Esophagus (tissue), 2 donors: ENCODE measurements around the gene ATG16L2. TPM values are rescaled to one million over a fixed set of nuclear protein-coding genes. Genes with fewer than 3 reads are reported as not detected.

Experiments
- H3K27ac ChIP-seq, 2 donors: one replicate each; pipeline ENCODE4 v1.5.1; 2013; ENCODE audit warnings: low read depth in 2 of 2, mild to moderate bottlenecking in 2 of 2, inconsistent platforms in 1 of 2, low read length in 1 of 2, moderate library complexity in 1 of 2
- H3K27me3 ChIP-seq, 2 donors: one replicate each; pipeline ENCODE4 v1.6.1; 2013; ENCODE audit warnings: low read length in 2 of 2, control low read depth in 1 of 2, mild to moderate bottlenecking in 1 of 2; ENCODE audit not compliant: insufficient read depth in 2 of 2, control insufficient read depth in 1 of 2
- H3K36me3 ChIP-seq, 2 donors: one replicate each; pipeline ENCODE4 v1.6.1; 2013; ENCODE audit warnings: low read length in 1 of 2; ENCODE audit not compliant: control insufficient read depth in 2 of 2, insufficient read depth in 2 of 2
- H3K4me1 ChIP-seq, 2 donors: one replicate each; pipeline ENCODE4 v1.6.1; 2013; ENCODE audit warnings: low read length in 1 of 2; ENCODE audit not compliant: control insufficient read depth in 2 of 2, insufficient read depth in 2 of 2
- H3K4me3 ChIP-seq, 2 donors: one replicate each; pipeline ENCODE4 v1.5.1; 2013; ENCODE audit warnings: low read length in 2 of 2, mild to moderate bottlenecking in 2 of 2, low read depth in 1 of 2, moderate library complexity in 1 of 2
- H3K9me3 ChIP-seq, 2 donors: one replicate each; pipeline ENCODE4 v1.6.1; 2013; ENCODE audit warnings: mild to moderate bottlenecking in 2 of 2, low read depth in 1 of 2, low read length in 1 of 2, moderate library complexity in 1 of 2; ENCODE audit not compliant: control insufficient read depth in 2 of 2, insufficient read depth in 1 of 2
- WGBS, 2 donors: extraction: QIAGEN DNeasy Blood & Tissue Kit; methylation state at CpG; one replicate each; pipeline ENCODE4 v1.1.7; 2013; 5-methylcytosine and 5-hydroxymethylcytosine counted together
- polyA plus RNA-seq, 2 donors: library from polyadenylated mRNA; stranded (reverse); fragments of 200-250 nt; gene quantifications; one replicate each; pipeline ENCODE4 v1.2.3, GENCODE V29; 2013
- donor health status: healthy with polysubstance abuse.
- donor health status: Bipolar disorder and iron deficiency.

Gene ATG16L2
- polyA plus RNA-seq, 2 donors, result 27.4 to 85.3 TPM

- H3K4me3 ChIP-seq, result no peak overlapping the region
- H3K9me3 ChIP-seq, result no peaks in the 10 kb centered on the region
- H3K4me1 ChIP-seq, result peaks cover 5 to 10% of the 10 kb centered on the region in 2 donors
- H3K27ac ChIP-seq, result no peak overlapping the region
- no peaks in the 10 kb centered on the region for H3K27me3 ChIP-seq
- H3K36me3 ChIP-seq, result peaks cover 4 to 12% of the 10 kb centered on the region in 2 donors
- WGBS, 2 donors, result 90 to 94% methylated on average over 12 of the region's 12 CpGs
These were observed 42.2 kb upstream of the ATG16L2 start for GRCh38 chr11:72772059-72772458.

GRCh38 chr11:72773291-72773690 lies 40.9 kb upstream of the ATG16L2 start:
- Histone ChIP-seq H3K9me3 (no peaks in the 10 kb centered on the region), H3K27me3 (no peaks in the 10 kb centered on the region), H3K27ac (no peak overlapping the region), H3K4me3 (no peak overlapping the region), H3K4me1 (peaks cover 3 to 17% of the 10 kb centered on the region in 2 donors), H3K36me3 (peaks cover 4 to 11% of the 10 kb centered on the region in 2 donors)
- WGBS, 2 donors, result 30 to 38% methylated on average over 5 of the region's 5 CpGs

GRCh38 chr11:72773696-72774095 lies 40.5 kb upstream of the ATG16L2 start:
- Histone ChIP-seq H3K9me3 (no peaks in the 10 kb centered on the region), H3K27ac (no peak overlapping the region), H3K36me3 (peaks cover 4 to 11% of the 10 kb centered on the region in 2 donors), H3K4me1 (peaks cover 3 to 21% of the 10 kb centered on the region in 2 donors), H3K4me3 (no peak overlapping the region), H3K27me3 (no peaks in the 10 kb centered on the region)
- 53 to 60% methylated on average over 6 of the region's 6 CpGs for WGBS, 2 donors

- H3K4me3 ChIP-seq, result no peak overlapping the region
- peaks cover 5 to 21% of the 10 kb centered on the region in 2 donors for H3K4me1 ChIP-seq
- peaks cover 4 to 11% of the 10 kb centered on the region in 2 donors for H3K36me3 ChIP-seq
- no peaks in the 10 kb centered on the region for H3K9me3 ChIP-seq
- WGBS, 2 donors, result 71 to 81% methylated on average over 6 of the region's 6 CpGs
- no peaks in the 10 kb centered on the region for H3K27me3 ChIP-seq
- no peak overlapping the region for H3K27ac ChIP-seq
These were observed 39.7 kb upstream of the ATG16L2 start for GRCh38 chr11:72774499-72774898.

DNA sequence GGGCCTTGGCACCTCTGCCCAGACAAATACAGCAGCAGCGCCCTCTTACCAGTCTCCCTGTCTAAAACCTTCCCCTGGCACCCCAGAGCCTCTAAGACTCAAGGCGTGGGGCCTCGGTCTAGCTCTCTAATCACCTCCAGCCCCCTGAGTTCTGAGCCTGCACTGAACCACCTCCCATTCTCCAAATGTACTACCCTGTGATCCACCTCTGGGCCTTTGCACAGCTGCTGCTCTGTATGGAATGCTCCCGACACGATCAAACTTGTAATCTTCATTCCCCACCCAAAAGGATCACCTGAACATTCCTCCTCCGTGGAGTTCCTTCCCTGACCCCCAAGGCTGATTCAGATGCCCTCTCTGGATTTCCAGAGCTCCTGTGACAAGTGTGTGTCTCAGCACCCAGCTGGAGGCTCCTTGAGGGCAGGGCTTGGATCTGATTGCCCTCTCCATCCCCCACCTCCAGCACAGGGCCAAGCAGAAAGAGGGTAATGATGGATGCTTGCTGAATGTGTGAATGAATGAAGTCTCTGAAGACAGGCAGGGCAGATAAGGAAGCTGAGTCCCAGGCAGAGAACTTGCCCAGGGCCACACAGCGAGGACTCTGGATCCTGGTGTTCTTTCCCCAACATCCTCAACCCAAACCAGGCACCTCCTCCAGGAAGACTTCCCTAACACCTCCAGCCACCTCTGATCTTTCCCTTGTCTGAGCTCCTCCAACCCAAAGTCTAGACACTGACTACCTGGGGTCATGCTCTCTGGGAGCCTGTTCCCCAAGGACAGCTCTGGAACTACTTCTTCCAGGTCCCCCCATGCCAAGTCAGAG lies 38.7 kb upstream of the ATG16L2 start:
- H3K4me3 ChIP-seq, result no peak overlapping the region
- peaks cover 4 to 11% of the 10 kb centered on the region in 2 donors for H3K36me3 ChIP-seq
- H3K4me1 ChIP-seq, result peaks cover 12 to 29% of the 10 kb centered on the region in 2 donors
- H3K27me3 ChIP-seq, result no peaks in the 10 kb centered on the region
- H3K9me3 ChIP-seq, result no peaks in the 10 kb centered on the region
- WGBS, 2 donors, result 82% methylated on average over 7 of the region's 7 CpGs
- no peak overlapping the region for H3K27ac ChIP-seq

DNA sequence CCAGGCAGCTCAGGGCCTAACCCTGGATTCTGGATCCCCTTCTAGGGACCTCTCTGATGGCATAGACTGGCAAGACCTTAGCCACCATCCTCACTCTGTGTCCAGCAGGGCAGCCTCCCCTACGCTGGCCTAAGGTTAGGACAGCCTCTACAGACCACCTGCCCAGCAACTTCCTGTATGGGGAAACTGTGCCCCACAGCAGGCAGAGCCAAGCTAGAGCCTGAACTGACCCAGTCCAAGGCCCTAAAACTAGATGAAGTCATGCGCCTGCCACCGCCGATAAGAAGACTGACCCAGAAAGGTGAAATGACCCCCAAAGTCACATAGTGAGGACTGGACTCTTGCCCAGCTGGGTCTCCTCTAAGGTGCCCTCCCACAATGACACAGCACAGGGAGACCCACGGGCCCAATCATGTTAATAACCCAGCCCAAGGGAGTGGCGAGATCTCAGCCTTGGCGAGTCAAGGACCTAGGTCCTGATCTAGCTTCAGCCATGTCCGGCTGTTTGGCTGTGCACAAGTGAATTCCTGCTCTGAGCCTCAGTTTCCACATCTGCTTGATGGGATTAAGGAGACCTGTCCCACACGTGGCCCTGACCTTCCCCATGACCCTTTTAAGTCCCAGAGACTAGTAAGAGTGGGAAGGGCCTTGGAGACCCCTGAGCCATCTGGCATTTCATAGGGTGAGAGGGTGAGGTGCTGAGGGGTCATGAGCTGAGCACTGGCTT lies 37.9 kb upstream of the ATG16L2 start:
- peaks cover 14 to 35% of the 10 kb centered on the region in 2 donors for H3K4me1 ChIP-seq
- 72 to 82% methylated on average over 9 of the region's 9 CpGs for WGBS, 2 donors

GRCh38 chr11:72776844-72777754 lies 37.1 kb upstream of the ATG16L2 start:
- no peak overlapping the region for H3K27ac ChIP-seq
- H3K27me3 ChIP-seq, result no peaks in the 10 kb centered on the region
- 62 to 85% methylated on average over 7 of the region's 7 CpGs for WGBS, 2 donors
- no peak overlapping the region for H3K4me3 ChIP-seq
- peaks cover 4 to 9% of the 10 kb centered on the region in 2 donors for H3K36me3 ChIP-seq
- H3K4me1 ChIP-seq, result peaks cover 14 to 36% of the 10 kb centered on the region in 2 donors
- H3K9me3 ChIP-seq, result no peaks in the 10 kb centered on the region

More for the DNA sequence above, 37.9 kb upstream of the ATG16L2 start:
- peaks cover 4 to 11% of the 10 kb centered on the region in 2 donors for H3K36me3 ChIP-seq
- no peak overlapping the region for H3K4me3 ChIP-seq
- no peak overlapping the region for H3K27ac ChIP-seq
- no peaks in the 10 kb centered on the region for H3K27me3 ChIP-seq
- no peaks in the 10 kb centered on the region for H3K9me3 ChIP-seq

DNA sequence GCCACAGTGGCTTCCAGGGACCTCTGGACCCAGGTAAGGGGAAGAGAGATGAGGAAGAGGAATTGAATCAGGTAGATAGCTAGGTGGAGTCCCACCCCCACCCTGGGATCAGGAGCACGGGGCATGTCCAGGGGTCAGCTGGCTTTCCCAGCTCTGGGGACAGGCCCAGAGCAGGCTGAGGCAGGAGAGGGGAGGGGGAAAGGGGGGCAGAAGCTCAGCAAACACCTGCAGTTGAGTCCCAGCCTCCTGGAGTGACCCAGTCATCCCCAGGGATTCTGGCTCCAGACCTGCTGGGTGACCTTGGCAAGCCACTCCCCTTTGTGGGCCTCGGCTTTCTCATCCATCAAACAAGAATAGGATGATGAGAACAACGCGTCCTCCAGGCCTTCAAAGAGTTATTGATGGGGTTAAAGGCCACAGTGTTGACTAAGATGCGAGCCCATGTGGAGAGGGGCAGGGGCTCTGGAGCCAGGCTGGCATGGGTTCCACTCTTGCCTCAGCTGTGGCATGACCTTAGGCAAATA lies 36.4 kb upstream of the ATG16L2 start:
- Histone ChIP-seq H3K4me1 (peaks cover 17 to 40% of the 10 kb centered on the region in 2 donors), H3K27me3 (no peaks in the 10 kb centered on the region), H3K4me3 (no peak overlapping the region), H3K36me3 (peaks cover 4 to 8% of the 10 kb centered on the region in 2 donors), H3K27ac (no peak overlapping the region), H3K9me3 (no peaks in the 10 kb centered on the region)
- WGBS, 2 donors, result 59 to 69% methylated on average over 5 of the region's 5 CpGs
